Cardiac fibroblast (primary cell): ENCODE measurements around the gene CADM2.
"Not testable (repeated sequence)": the region's sequence is repeated elsewhere in the genome, so short reads cannot be mapped to it uniquely, and the experiment has no call there.

Source experiments
- DNase-seq, 2 donors: peaks; one replicate each; pipeline versions ENCODE4 v3.0.0 to v3.0.0-alpha.2; 2010; ENCODE audit warnings: low read depth in 2 of 2
- H3K4me3 ChIP-seq, 2 donors: replicated peaks in 1 of 2; 1 replicate in 1 of 2; 2 replicates in 1 of 2; pipeline ENCODE4 v1.5.1; 2011; ENCODE audit warnings: low read depth in 2 of 2, low read length in 2 of 2, mild to moderate bottlenecking in 2 of 2, moderate library complexity in 1 of 2
- CTCF ChIP-seq: IDR thresholded peaks from one replicate; pipeline ENCODE4 v1.5.1; 2011; ENCODE audit warnings: low read depth, mild to moderate bottlenecking, low read length, inconsistent platforms

CADM2 gene

GRCh38 chr3:85939074-85939482 lies 980.3 kb downstream of the CADM2 start:
- DNase-seq: no peak
- H3K4me3 ChIP-seq: no peak overlapping the region
- no peak for TF ChIP-seq CTCF

GRCh38 chr3:85950435-85950834 lies 991.6 kb downstream of the CADM2 start:
- DNase-seq: no peak
- H3K4me3 ChIP-seq: no peak overlapping the region
- TF ChIP-seq CTCF: no peak

- H3K4me3 ChIP-seq: no peak overlapping the region
- DNase-seq: no peak
- TF ChIP-seq CTCF: no peak
Observed at GRCh38 chr3:85960793-85961192, 1002.0 kb downstream of the CADM2 start.

DNA sequence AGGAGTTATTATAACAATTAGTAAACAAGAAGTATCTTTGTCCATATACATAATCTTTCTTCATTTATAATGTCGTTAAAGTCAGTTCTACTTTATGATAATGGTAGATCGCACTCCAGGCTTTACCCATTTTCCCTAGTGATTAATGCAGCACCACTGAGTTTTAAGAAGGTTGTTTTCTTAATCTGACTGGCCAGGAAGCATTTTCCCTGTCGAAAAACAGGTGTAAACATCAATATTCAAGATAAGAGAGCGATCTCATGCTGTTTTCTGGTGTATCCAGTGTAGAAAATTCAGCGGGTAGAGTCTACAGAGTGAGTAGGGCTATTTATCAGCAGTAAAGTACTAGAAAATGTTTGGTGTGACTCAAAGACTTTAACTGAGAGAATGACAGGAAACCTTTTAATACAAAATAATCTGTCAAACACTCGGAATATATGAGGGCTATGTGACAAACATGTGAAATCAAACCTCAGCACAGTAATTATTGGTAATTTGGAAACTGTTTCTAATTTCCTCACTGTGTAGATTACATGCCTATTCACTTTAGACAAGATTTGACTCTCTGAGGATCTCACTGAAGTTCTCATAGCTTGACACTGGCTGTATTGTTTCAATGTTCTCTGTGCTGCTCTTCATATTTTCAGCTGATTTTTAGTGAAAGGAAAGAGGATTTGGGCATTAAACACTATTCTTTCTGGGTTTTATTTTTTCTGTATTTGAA lies 1019.0 kb downstream of the CADM2 start:
- no peak for TF ChIP-seq CTCF
- no peak for DNase-seq
- H3K4me3 ChIP-seq: no peak overlapping the region

- no peak for TF ChIP-seq CTCF
- H3K4me3 ChIP-seq: no peak overlapping the region
- no peak for DNase-seq
Observed at GRCh38 chr3:85979034-85979433, 1020.2 kb downstream of the CADM2 start.

GRCh38 chr3:85989581-85989980 lies 1030.8 kb downstream of the CADM2 start:
- not testable (repeated sequence) for DNase-seq, H3K4me3 ChIP-seq

DNA sequence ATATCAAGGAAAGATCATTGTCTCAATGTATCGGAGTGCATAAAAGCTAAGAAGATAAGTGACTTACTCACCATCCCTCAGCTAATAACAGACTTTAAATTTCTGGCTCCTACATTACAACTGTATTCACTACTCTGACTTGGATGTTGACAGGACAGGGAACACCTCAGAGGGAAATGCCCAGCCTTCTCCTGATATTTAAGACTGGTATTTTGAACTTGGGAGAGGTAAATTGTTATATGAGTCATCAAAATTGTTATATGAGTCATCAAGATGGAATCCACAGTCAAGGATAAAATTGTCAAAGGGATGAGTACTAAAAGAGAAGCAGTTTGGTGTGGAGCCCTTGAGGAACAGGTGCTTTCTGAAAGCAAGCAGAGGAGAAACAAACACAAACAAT lies 1070.8 kb downstream of the CADM2 start:
- DNase-seq: peak in 1 of 2 donors; percentile 0
- no peak for TF ChIP-seq CTCF

More for the DNA sequence above, 1070.8 kb downstream of the CADM2 start:
- H3K4me3 ChIP-seq: no peak overlapping the region
